Transverse colon (tissue), 4 donors: Measurements from ENCODE around the gene ZNF581. TPM values are rescaled to one million over a fixed set of nuclear protein-coding genes. Genes with fewer than 3 reads are reported as not detected.
A peak's percentile ranks its signal among the peaks of the same experiment; 100 is the strongest.

ENCODE experiments used
- DNase-seq: peaks from one replicate; pipeline ENCODE4 v3.0.0-alpha.2; 2019
- H3K27ac ChIP-seq, 4 donors: fragments of 200-600 bp; sonication (generic); 2 replicates each; pipeline ENCODE4 v1.5.1; 2016 to 2018; ENCODE audit warnings: inconsistent platforms in 4 of 4
- H3K27me3 ChIP-seq: fragments of 200-600 bp; sonication (generic); 2 replicates; pipeline ENCODE4 v1.5.1; 2017; ENCODE audit warnings: inconsistent platforms
- H3K36me3 ChIP-seq, 4 donors: fragments of 200-600 bp; sonication (generic); 2 replicates each; pipeline ENCODE4 v1.5.1; 2017 to 2019; ENCODE audit warnings: inconsistent platforms in 4 of 4
- H3K4me1 ChIP-seq, 4 donors: fragments of 200-600 bp; sonication (generic); 2 replicates each; pipeline ENCODE4 v1.5.1; 2017 to 2020; ENCODE audit warnings: inconsistent platforms in 4 of 4
- H3K4me3 ChIP-seq, 4 donors: fragments of 200-600 bp; sonication (generic); 1 replicate in 1 of 4; 2 replicates in 3 of 4; pipeline versions ENCODE4 v1.5.1 to v1.6.1; 2017 to 2019; ENCODE audit warnings: inconsistent platforms in 4 of 4
- H3K9me3 ChIP-seq, 2 donors: fragments of 200-600 bp; sonication (generic); 2 replicates each; pipeline ENCODE4 v1.5.1; 2017 to 2019; ENCODE audit warnings: inconsistent platforms in 2 of 2
- CTCF ChIP-seq, 5 experiments: fragments of 200-600 bp in 3 of 5; fragments of 450-650 bp in 2 of 5; sonication (generic) in 3 of 5; IDR thresholded peaks; 1 replicate in 2 of 5; 2 replicates in 3 of 5; pipeline ENCODE4 v1.5.1; 2016 to 2017; ENCODE audit warnings: antibody characterized with exemption in 5 of 5, inconsistent platforms in 3 of 5, mild to moderate bottlenecking in 2 of 5, moderate library complexity in 1 of 5
- EP300 ChIP-seq: sonication (generic); formaldehyde crosslinking; IDR thresholded peaks from one replicate; pipeline ENCODE4 v1.6.1; 2017; ENCODE audit warnings: antibody characterized with exemption, low read depth
- POLR2A ChIP-seq: fragments of 450-650 bp; IDR thresholded peaks from one replicate; pipeline ENCODE4 v1.6.1; 2016; ENCODE audit warnings: antibody characterized with exemption, mild to moderate bottlenecking, moderate library complexity
- POLR2AphosphoS5 ChIP-seq, 3 donors: sonication (generic); formaldehyde crosslinking; IDR thresholded peaks; one replicate each; pipeline ENCODE4 v1.6.1; 2016; ENCODE audit warnings: antibody characterized with exemption in 3 of 3
- WGBS, 2 donors: methylation state at CpG; one replicate each; pipeline ENCODE4 v1.1.5; 2018; ENCODE audit warnings: low coverage in 1 of 2; 5-methylcytosine and 5-hydroxymethylcytosine counted together
- in situ Hi-C, 4 donors: fragments of 200-750 bp; cut with MboI; loops; one replicate each; pipeline versions ENCODE4 v1.15.0 to v1.15.1; 2017; ENCODE audit warnings: low sequenced_read_pairs in 3 of 4, low pct_ligation_motif_present in 1 of 4, low pct_unique_long_range_greater_than_20kb in 1 of 4
- intact Hi-C: fragments of 100-400 bp; cut with DNase I; formaldehyde crosslinking; loops from one replicate; pipeline ENCODE4 v1.15.1; 2023; ENCODE audit warnings: low total_unique reads
- total RNA-seq, 4 donors: library from RNA; depleted of rRNA; stranded (reverse); fragments of >200 nt; gene quantifications; one replicate each; pipeline ENCODE4 v1.1.0, GENCODE V29; 2016

The ZNF581 gene
- total RNA-seq, 4 donors from 2014 or later = 4.1 to 19.7 (median 10.0) TPM

- H3K27ac ChIP-seq = peak overlapping the region; percentile 93 to 100 (median 99)
- intact Hi-C loops (loop anchor here (2.0 to 10.0 kb wide), 2 partner anchors 20 to 268 kb away; partner anchors contain the start of genes RPL28 and TMEM238), in situ Hi-C loops (no loop called here)
- H3K27me3 ChIP-seq = no peaks in the 10 kb centered on the region
- H3K4me1 ChIP-seq = peaks cover 24 to 45% (median 37%) of the 10 kb centered on the region in 4 donors
- no peak for DNase-seq
- no peaks in the 10 kb centered on the region for H3K9me3 ChIP-seq
- no peak overlapping the region for H3K4me3 ChIP-seq
- 77 to 85% methylated on average over 21 to 71 of the region's 71 CpGs for WGBS, 2 donors
- no peaks in the 10 kb centered on the region for H3K36me3 ChIP-seq
- TF ChIP-seq EP300 = no peak
- no peak for TF ChIP-seq CTCF (IDR thresholded peaks at IDR 0.05)
- no peak for TF ChIP-seq POLR2A
- TF ChIP-seq POLR2AphosphoS5 (IDR thresholded peaks at IDR 0.05) = no peak
Measured at GRCh38 chr19:55652311-55653128, 9.1 kb downstream of the ZNF581 start.

GRCh38 chr19:55653651-55654322 is 10.3 kb downstream of the ZNF581 start:
- WGBS, 2 donors = 0 to 1% methylated on average over 1 to 57 of the region's 57 CpGs
- DNase-seq = peak; percentile 99
- in situ Hi-C loops = no loop called here
- intact Hi-C loops = loop anchor here (2.0 to 10.0 kb wide), 2 partner anchors 21 to 269 kb away; partner anchors contain the start of genes RPL28 and TMEM238
- H3K9me3 ChIP-seq = no peaks in the 10 kb centered on the region
- no peaks in the 10 kb centered on the region for H3K36me3 ChIP-seq
- no peaks in the 10 kb centered on the region for H3K27me3 ChIP-seq
- H3K4me3 ChIP-seq = peak overlapping the region; percentile 64 to 93 (median 79)
- TF ChIP-seq EP300 (no peak), CTCF (IDR thresholded peaks at IDR 0.05) (peak; percentile 97 to 100 (median 99)), POLR2AphosphoS5 (IDR thresholded peaks at IDR 0.05) (peak; percentile 55 to 93 (median 92)), POLR2A (peak; percentile 92)
- H3K27ac ChIP-seq = peak overlapping the region; percentile 93 to 100 (median 99)
- H3K4me1 ChIP-seq = peaks cover 33 to 49% (median 41%) of the 10 kb centered on the region in 4 donors

- DNase-seq = peak; percentile 99
- in situ Hi-C loops = no loop called here
- Histone ChIP-seq H3K9me3 (no peaks in the 10 kb centered on the region), H3K27ac (peak overlapping the region; percentile 93 to 100 (median 99)), H3K36me3 (no peaks in the 10 kb centered on the region), H3K4me1 (peaks cover 34 to 49% (median 39%) of the 10 kb centered on the region in 4 donors), H3K27me3 (no peaks in the 10 kb centered on the region), H3K4me3 (peak overlapping the region; percentile 64 to 93 (median 79))
- intact Hi-C loops = loop anchor here (10.0 kb wide), 1 partner anchor 270 kb away; the partner anchor contains the start of genes RPL28 and TMEM238
- WGBS, 2 donors = 0 to 1% methylated on average over 1 to 51 of the region's 52 CpGs
- TF ChIP-seq POLR2A (no peak), CTCF (IDR thresholded peaks at IDR 0.05) (no peak), POLR2AphosphoS5 (IDR thresholded peaks at IDR 0.05) (no peak), EP300 (no peak)
Measured at GRCh38 chr19:55654323-55654867, 10.9 kb downstream of the ZNF581 start.
